Vagina (tissue), 2 donors: ENCODE data around the gene PANX3.

Experiments used
- CTCF ChIP-seq, 3 experiments: fragments of 450-650 bp in 2 of 3; fragments of 200-600 bp in 1 of 3; sonication (generic) in 1 of 3; IDR thresholded peaks; one replicate each; pipeline ENCODE4 v1.5.1; 2017 to 2019; ENCODE audit warnings: antibody characterized with exemption in 3 of 3, mild to moderate bottlenecking in 2 of 3, moderate library complexity in 2 of 3
- POLR2A ChIP-seq, 2 donors: fragments of 450-650 bp; IDR thresholded peaks; one replicate each; pipeline ENCODE4 v1.6.1; 2017; ENCODE audit warnings: antibody characterized with exemption in 2 of 2, mild to moderate bottlenecking in 2 of 2, moderate library complexity in 2 of 2

- no peak for TF ChIP-seq CTCF (IDR thresholded peaks at IDR 0.05)
- no peak for TF ChIP-seq POLR2A (IDR thresholded peaks at IDR 0.05)
Observed at GRCh38 chr11:124570160-124570559, 41.1 kb upstream of the PANX3 start.
